ENCODE data around the gene ROR1. TPM values are rescaled to one million over a fixed set of nuclear protein-coding genes. Genes with fewer than 3 reads are reported as not detected.

The ROR1 gene
- total and polyA plus RNA-seq, 2 of the 13 experiments (the other 11 are each of a cell fraction or from before 2014, with no cell fraction given) = 0.58 to 2.3 TPM

DNA sequence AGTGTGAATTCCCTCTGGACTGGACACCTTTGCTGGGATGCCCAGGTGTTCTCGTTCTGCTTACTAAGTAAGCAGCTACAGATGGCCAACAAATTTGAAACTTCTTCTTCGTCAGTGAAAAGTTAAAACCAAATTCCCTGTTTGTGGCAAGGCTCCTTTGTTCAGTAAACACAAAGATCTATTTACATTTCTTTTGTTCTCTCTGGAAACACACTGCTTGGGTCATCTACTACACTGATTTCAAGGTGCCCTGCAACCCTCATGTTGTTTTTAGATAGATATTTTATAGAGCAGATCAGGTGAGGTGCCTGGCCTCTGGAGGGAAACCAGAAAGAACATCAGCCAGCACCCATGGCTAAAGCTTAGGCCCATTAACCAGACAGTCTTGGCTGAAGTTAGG lies 272.4 kb downstream of the ROR1 start:
- TF ChIP-seq, protein P1, sequence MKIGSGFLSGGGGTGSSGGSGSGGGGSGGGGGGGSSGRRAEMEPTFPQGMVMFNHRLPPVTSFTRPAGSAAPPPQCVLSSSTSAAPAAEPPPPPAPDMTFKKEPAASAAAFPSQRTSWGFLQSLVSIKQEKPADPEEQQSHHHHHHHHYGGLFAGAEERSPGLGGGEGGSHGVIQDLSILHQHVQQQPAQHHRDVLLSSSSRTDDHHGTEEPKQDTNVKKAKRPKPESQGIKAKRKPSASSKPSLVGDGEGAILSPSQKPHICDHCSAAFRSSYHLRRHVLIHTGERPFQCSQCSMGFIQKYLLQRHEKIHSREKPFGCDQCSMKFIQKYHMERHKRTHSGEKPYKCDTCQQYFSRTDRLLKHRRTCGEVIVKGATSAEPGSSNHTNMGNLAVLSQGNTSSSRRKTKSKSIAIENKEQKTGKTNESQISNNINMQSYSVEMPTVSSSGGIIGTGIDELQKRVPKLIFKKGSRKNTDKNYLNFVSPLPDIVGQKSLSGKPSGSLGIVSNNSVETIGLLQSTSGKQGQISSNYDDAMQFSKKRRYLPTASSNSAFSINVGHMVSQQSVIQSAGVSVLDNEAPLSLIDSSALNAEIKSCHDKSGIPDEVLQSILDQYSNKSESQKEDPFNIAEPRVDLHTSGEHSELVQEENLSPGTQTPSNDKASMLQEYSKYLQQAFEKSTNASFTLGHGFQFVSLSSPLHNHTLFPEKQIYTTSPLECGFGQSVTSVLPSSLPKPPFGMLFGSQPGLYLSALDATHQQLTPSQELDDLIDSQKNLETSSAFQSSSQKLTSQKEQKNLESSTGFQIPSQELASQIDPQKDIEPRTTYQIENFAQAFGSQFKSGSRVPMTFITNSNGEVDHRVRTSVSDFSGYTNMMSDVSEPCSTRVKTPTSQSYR (CRISPR knock-in tag; IDR thresholded peaks at IDR 0.05; ENCODE audit: borderline replicate concordance) = no peak
- no peak for TF ChIP-seq NFIC (IDR thresholded peaks at IDR 0.05; ENCODE audit: low read length)
- TF ChIP-seq ZFY (CRISPR knock-in tag; IDR thresholded peaks at IDR 0.05) = no peak
- no peak for FAIRE-seq
- H3K27ac ChIP-seq (ENCODE audit: extremely low read length, insufficient read depth, low read length) = no peak overlapping the region
- no peak overlapping the region for H3K9ac ChIP-seq (ENCODE audit: insufficient read depth, low read depth, low read length)
- BruUV-seq (replicated peaks) = no TSS peak
- no peaks in the 10 kb centered on the region for H3K9me3 ChIP-seq (ENCODE audit: low read length)
- 49% methylated on average over 2 of the region's 2 CpGs for WGBS (ENCODE audit: low lambda C conversion rate)
- ChIA-PET CTCF (ENCODE audit: low intra/inter-chr PET ratio, low total read pairs) (no interaction called here), POLR2A (no interaction called here)
- H3K27me3 ChIP-seq (ENCODE audit: control insufficient read depth in 1 of 2, insufficient read depth in 2 of 2, low read length in 2 of 2) = no peaks in the 10 kb centered on the region; a peak in 1 of 5 replicates
- H3K79me2 ChIP-seq (ENCODE audit: insufficient read depth, low read length) = no peaks in the 10 kb centered on the region
- no peak overlapping the region for H2AFZ ChIP-seq (ENCODE audit: low read length)
- H3K4me2 ChIP-seq (ENCODE audit: low read depth, low read length) = no peak overlapping the region
- no peak for ATAC-seq
- no peak overlapping the region for H3K4me3 ChIP-seq (replicated peaks in 1 of 3; ENCODE audit: insufficient read depth in 1 of 3, low read depth in 2 of 3, low read length in 3 of 3)
- intact Hi-C loops (cut with micrococcal nuclease; ENCODE audit: unreplicated experiment) = no loop called here
- no peaks in the 10 kb centered on the region for H4K20me1 ChIP-seq (ENCODE audit: insufficient read depth, low read length)
- DNase-seq (ENCODE audit: low spot score) = no peak
- H3K36me3 ChIP-seq (replicated peaks in 1 of 2; ENCODE audit: control insufficient read depth in 1 of 2, insufficient read depth in 2 of 2, low read length in 2 of 2) = no peaks in the 10 kb centered on the region
- in situ Hi-C loops (cut with HindIII; ENCODE audit: extremely low pct_ligation_motif_present, low pct_unique_long_range_greater_than_20kb) = no loop called here
- H3K4me1 ChIP-seq (ENCODE audit: insufficient read depth, low read length) = no peaks in the 10 kb centered on the region

DNA sequence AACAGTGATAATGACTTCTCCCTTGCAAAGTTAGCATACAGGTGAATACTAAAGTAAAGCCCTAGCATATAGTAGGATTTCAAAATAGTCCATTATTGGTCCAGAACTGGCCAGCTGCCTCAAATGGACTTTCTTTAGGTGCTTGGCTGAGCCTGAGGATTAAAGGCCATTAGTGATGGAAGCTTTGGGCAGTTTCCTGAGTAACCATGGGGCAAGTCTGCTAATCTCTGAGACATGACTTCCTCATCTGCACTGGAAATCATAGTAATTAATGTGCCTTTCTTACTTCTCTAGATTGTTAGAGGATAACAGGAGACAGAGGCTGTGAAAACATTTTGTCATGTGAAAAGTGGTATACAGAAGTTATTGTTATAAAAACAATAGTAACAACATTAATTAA lies 273.1 kb downstream of the ROR1 start:
- Histone ChIP-seq H4K20me1 (ENCODE audit: insufficient read depth, low read length) (no peaks in the 10 kb centered on the region), H3K27me3 (ENCODE audit: control insufficient read depth in 1 of 2, insufficient read depth in 2 of 2, low read length in 2 of 2) (no peaks in the 10 kb centered on the region; a peak in 1 of 5 replicates), H3K4me3 (replicated peaks in 1 of 3; ENCODE audit: insufficient read depth in 1 of 3, low read depth in 2 of 3, low read length in 3 of 3) (no peak overlapping the region), H3K9ac (ENCODE audit: insufficient read depth, low read depth, low read length) (no peak overlapping the region), H3K9me3 (ENCODE audit: low read length) (no peaks in the 10 kb centered on the region), H3K36me3 (replicated peaks in 1 of 2; ENCODE audit: control insufficient read depth in 1 of 2, insufficient read depth in 2 of 2, low read length in 2 of 2) (no peaks in the 10 kb centered on the region), H3K27ac (ENCODE audit: extremely low read length, insufficient read depth, low read length) (no peak overlapping the region), H3K79me2 (ENCODE audit: insufficient read depth, low read length) (no peaks in the 10 kb centered on the region), H3K4me2 (ENCODE audit: low read depth, low read length) (no peak overlapping the region), H2AFZ (ENCODE audit: low read length) (no peak overlapping the region), H3K4me1 (ENCODE audit: insufficient read depth, low read length) (no peaks in the 10 kb centered on the region)
- DNase-seq (ENCODE audit: low spot score) (no peak), FAIRE-seq (no peak), ATAC-seq (no peak)
- intact Hi-C loops (cut with micrococcal nuclease; ENCODE audit: unreplicated experiment) (no loop called here), in situ Hi-C loops (cut with HindIII; ENCODE audit: extremely low pct_ligation_motif_present, low pct_unique_long_range_greater_than_20kb) (no loop called here)
- CTCF ChIA-PET (ENCODE audit: low intra/inter-chr PET ratio, low total read pairs) = no interaction called here
- no TSS peak for BruUV-seq (replicated peaks)
- POLR2A ChIA-PET = no interaction called here
- TF ChIP-seq CHD2 (IDR thresholded peaks at IDR 0.05; ENCODE audit: low read depth, low read length) = no peak
- no peak for TF ChIP-seq ZNF253 (CRISPR knock-in tag; IDR thresholded peaks at IDR 0.05; ENCODE audit: borderline replicate concordance)
- TF ChIP-seq, protein P2, sequence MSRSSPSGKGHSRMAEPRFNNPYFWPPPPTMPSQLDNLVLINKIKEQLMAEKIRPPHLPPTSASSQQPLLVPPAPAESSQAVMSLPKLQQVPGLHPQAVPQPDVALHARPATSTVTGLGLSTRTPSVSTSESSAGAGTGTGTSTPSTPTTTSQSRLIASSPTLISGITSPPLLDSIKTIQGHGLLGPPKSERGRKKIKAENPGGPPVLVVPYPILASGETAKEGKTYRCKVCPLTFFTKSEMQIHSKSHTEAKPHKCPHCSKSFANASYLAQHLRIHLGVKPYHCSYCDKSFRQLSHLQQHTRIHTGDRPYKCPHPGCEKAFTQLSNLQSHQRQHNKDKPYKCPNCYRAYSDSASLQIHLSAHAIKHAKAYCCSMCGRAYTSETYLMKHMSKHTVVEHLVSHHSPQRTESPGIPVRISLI (CRISPR knock-in tag; IDR thresholded peaks at IDR 0.05; ENCODE audit: borderline replicate concordance) = no peak
- no peak for TF ChIP-seq ZFY (CRISPR knock-in tag; IDR thresholded peaks at IDR 0.05)
- TF ChIP-seq, protein P3, sequence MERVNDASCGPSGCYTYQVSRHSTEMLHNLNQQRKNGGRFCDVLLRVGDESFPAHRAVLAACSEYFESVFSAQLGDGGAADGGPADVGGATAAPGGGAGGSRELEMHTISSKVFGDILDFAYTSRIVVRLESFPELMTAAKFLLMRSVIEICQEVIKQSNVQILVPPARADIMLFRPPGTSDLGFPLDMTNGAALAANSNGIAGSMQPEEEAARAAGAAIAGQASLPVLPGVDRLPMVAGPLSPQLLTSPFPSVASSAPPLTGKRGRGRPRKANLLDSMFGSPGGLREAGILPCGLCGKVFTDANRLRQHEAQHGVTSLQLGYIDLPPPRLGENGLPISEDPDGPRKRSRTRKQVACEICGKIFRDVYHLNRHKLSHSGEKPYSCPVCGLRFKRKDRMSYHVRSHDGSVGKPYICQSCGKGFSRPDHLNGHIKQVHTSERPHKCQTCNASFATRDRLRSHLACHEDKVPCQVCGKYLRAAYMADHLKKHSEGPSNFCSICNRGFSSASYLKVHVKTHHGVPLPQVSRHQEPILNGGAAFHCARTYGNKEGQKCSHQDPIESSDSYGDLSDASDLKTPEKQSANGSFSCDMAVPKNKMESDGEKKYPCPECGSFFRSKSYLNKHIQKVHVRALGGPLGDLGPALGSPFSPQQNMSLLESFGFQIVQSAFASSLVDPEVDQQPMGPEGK (CRISPR knock-in tag; IDR thresholded peaks at IDR 0.05) = no peak
- TF ChIP-seq CEBPG (CRISPR knock-in tag; IDR thresholded peaks at IDR 0.05) = no peak
- TF ChIP-seq, protein P4, sequence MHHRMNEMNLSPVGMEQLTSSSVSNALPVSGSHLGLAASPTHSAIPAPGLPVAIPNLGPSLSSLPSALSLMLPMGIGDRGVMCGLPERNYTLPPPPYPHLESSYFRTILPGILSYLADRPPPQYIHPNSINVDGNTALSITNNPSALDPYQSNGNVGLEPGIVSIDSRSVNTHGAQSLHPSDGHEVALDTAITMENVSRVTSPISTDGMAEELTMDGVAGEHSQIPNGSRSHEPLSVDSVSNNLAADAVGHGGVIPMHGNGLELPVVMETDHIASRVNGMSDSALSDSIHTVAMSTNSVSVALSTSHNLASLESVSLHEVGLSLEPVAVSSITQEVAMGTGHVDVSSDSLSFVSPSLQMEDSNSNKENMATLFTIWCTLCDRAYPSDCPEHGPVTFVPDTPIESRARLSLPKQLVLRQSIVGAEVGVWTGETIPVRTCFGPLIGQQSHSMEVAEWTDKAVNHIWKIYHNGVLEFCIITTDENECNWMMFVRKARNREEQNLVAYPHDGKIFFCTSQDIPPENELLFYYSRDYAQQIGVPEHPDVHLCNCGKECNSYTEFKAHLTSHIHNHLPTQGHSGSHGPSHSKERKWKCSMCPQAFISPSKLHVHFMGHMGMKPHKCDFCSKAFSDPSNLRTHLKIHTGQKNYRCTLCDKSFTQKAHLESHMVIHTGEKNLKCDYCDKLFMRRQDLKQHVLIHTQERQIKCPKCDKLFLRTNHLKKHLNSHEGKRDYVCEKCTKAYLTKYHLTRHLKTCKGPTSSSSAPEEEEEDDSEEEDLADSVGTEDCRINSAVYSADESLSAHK (CRISPR knock-in tag; IDR thresholded peaks at IDR 0.05; ENCODE audit: borderline replicate concordance) = no peak
- TF ChIP-seq ZFP36L2 (CRISPR knock-in tag; IDR thresholded peaks at IDR 0.05) = no peak

All from HepG2 (cell line).